Fibroblast of lung (primary cell): ENCODE measurements around the gene DRAP1. TPM values are rescaled to one million over a fixed set of nuclear protein-coding genes. Genes with fewer than 3 reads are reported as not detected.

Source experiments
- DNase-seq, 2 donors: peaks; one replicate each; pipeline versions ENCODE4 v3.0.0 to v3.0.0-alpha.2; 2010; ENCODE audit warnings: low read depth in 2 of 2
- H2AFZ ChIP-seq: 2 replicates; pipeline ENCODE4 v1.5.1; 2012; ENCODE audit warnings: low read length, control low read depth, inconsistent platforms
- H3K27ac ChIP-seq: 2 replicates; pipeline ENCODE4 v1.5.1; 2011; ENCODE audit warnings: low read length, control low read depth; ENCODE audit not compliant: insufficient read depth
- H3K27me3 ChIP-seq: 2 replicates; pipeline ENCODE4 v1.5.1; 2011; ENCODE audit warnings: mild to moderate bottlenecking, low read length; ENCODE audit not compliant: control insufficient read depth, insufficient read depth
- H3K36me3 ChIP-seq: 2 replicates; pipeline ENCODE4 v1.5.1; 2011; ENCODE audit warnings: low read length; ENCODE audit not compliant: control insufficient read depth, insufficient read depth
- H3K4me1 ChIP-seq: 2 replicates; pipeline ENCODE4 v1.5.1; 2011; ENCODE audit warnings: low read length; ENCODE audit not compliant: control insufficient read depth, insufficient read depth; ENCODE audit errors: extremely low read depth
- H3K4me2 ChIP-seq: 2 replicates; pipeline ENCODE4 v1.5.1; 2011; ENCODE audit warnings: low read length, control low read depth; ENCODE audit not compliant: insufficient read depth; ENCODE audit errors: extremely low read depth
- H3K4me3 ChIP-seq, 4 experiments: fragments of 200-600 bp in 1 of 4; sonication (generic) in 1 of 4; replicated peaks in 1 of 4; 2 replicates each; pipeline ENCODE4 v1.5.1; 2011 to 2016; ENCODE audit warnings: low read length in 4 of 4, low read depth in 3 of 4, mild to moderate bottlenecking in 3 of 4, control low read depth in 2 of 4, inconsistent platforms in 1 of 4, mixed read lengths in 1 of 4; ENCODE audit not compliant: insufficient read depth in 1 of 4; ENCODE audit errors: control extremely low read depth in 1 of 4
- H3K79me2 ChIP-seq: 2 replicates; pipeline ENCODE4 v1.5.1; 2012; ENCODE audit warnings: mild to moderate bottlenecking, low read length, inconsistent platforms; ENCODE audit not compliant: control insufficient read depth, insufficient read depth
- H3K9ac ChIP-seq: 2 replicates; pipeline ENCODE4 v1.5.1; 2011; ENCODE audit warnings: mild to moderate bottlenecking, low read length, control low read depth; ENCODE audit not compliant: insufficient read depth
- H3K9me3 ChIP-seq: 2 replicates; pipeline ENCODE4 v1.5.1; 2012; ENCODE audit warnings: low read depth, low read length; ENCODE audit not compliant: control insufficient read depth, insufficient read depth
- H4K20me1 ChIP-seq: 2 replicates; pipeline ENCODE4 v1.5.1; 2011; ENCODE audit warnings: low read length; ENCODE audit not compliant: control insufficient read depth, insufficient read depth; ENCODE audit errors: extremely low read depth
- EZH2 ChIP-seq: IDR thresholded peaks from 2 replicates; pipeline ENCODE4 v1.5.1; 2012; ENCODE audit warnings: low read length, control low read depth, mild to moderate bottlenecking; ENCODE audit errors: missing control alignments
- polyA plus RNA-seq, 2 donors: library from polyadenylated mRNA; depleted of rRNA in 1 of 2; stranded (reverse) in 1 of 2; unstranded in 1 of 2; fragments of >200 nt; gene quantifications; 2 replicates each; pipeline ENCODE4 v1.2.1, GENCODE V29; 2011 to 2012; ENCODE audit warnings: missing spikeins in 1 of 2
- total RNA-seq: library from RNA; depleted of rRNA; stranded (reverse); fragments of >200 nt; gene quantifications from 2 replicates; pipeline ENCODE4 v1.2.1, GENCODE V29; 2014
- TF ChIP-seq, protein P1 (sequence below), 2 donors: IDR thresholded peaks in 1 of 2; conservative IDR thresholded peaks in 1 of 2; 1 replicate in 1 of 2; 2 replicates in 1 of 2; pipeline ENCODE4 v1.5.1; 2011 to 2012; ENCODE audit warnings: low read length in 2 of 2, control low read depth in 1 of 2, inconsistent platforms in 1 of 2, low read depth in 1 of 2, mild to moderate bottlenecking in 1 of 2

Gene DRAP1
- total and polyA plus RNA-seq, 2 donors (not counting 1 experiment from before 2014, with no cell fraction given), result 130 to 300 TPM

DNA sequence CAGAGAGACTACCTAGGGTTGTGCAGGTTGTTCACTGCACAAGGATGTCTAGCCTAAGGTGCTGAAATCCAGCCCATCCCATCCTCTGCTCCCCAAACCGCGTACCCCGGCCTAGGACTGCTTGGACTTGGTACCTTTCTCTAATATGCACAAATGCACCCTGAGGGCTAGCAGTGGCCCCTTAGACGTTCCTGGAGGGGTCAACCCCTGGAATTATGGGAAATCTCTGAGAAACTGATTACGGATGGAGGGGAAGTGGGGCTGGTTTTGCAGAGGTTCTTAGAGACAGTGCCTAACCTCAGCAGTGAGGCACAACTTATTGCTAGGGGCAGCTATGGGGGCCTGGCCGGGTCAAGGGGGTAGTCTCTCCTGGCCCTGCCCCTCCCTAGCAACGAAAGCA, 2.8 kb upstream of the DRAP1 start:
- Histone ChIP-seq H2AFZ (no peak overlapping the region), H3K27me3 (no peaks in the 10 kb centered on the region), H3K27ac (peak overlapping the region; percentile 99), H4K20me1 (no peaks in the 10 kb centered on the region), H3K36me3 (peaks cover 14% of the 10 kb centered on the region), H3K79me2 (peaks cover 69% of the 10 kb centered on the region), H3K4me2 (peak overlapping the region; percentile 80), H3K9ac (peak overlapping the region; percentile 48), H3K4me3 (peak overlapping the region; percentile 2 to 94 (median 16)), H3K4me1 (peaks cover 60% of the 10 kb centered on the region), H3K9me3 (no peaks in the 10 kb centered on the region)
- TF ChIP-seq EZH2, result no peak
- TF ChIP-seq, protein P1, sequence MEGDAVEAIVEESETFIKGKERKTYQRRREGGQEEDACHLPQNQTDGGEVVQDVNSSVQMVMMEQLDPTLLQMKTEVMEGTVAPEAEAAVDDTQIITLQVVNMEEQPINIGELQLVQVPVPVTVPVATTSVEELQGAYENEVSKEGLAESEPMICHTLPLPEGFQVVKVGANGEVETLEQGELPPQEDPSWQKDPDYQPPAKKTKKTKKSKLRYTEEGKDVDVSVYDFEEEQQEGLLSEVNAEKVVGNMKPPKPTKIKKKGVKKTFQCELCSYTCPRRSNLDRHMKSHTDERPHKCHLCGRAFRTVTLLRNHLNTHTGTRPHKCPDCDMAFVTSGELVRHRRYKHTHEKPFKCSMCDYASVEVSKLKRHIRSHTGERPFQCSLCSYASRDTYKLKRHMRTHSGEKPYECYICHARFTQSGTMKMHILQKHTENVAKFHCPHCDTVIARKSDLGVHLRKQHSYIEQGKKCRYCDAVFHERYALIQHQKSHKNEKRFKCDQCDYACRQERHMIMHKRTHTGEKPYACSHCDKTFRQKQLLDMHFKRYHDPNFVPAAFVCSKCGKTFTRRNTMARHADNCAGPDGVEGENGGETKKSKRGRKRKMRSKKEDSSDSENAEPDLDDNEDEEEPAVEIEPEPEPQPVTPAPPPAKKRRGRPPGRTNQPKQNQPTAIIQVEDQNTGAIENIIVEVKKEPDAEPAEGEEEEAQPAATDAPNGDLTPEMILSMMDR (conservative IDR thresholded peaks at IDR 0.05 in 1 of 2, IDR thresholded peaks at IDR 0.05 in 1 of 2; ENCODE audit: low read depth in 1 of 2, low read length in 2 of 2), result no peak
- DNase-seq, result no peak

DNA sequence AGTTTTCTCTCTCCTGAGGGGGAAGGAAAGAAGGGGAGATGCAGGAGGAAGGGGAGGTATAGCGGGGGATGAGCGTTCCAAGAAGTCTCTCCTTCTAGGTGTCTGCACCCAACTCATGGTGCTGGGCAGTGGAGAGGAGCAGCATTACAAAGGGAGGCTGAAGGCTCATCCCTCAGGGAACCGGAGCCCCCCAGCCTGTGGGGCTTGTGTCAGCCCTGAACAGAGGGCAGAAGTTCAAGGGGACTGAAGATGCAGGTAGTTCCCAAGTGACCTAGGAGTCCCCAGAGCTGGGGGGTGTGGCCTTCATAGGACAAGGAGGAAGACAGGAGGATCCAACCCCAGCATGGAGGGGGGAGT, 2.2 kb upstream of the DRAP1 start:
- peak overlapping the region; percentile 99 for H3K27ac ChIP-seq
- peak overlapping the region in 3 of 4 experiments; percentile 90 to 94 (median 91) for H3K4me3 ChIP-seq
- H3K9ac ChIP-seq, result peak overlapping the region; percentile 48
- H3K4me1 ChIP-seq, result peaks cover 53% of the 10 kb centered on the region
- peak overlapping the region; percentile 80 for H3K4me2 ChIP-seq
- DNase-seq, result no peak
- no peaks in the 10 kb centered on the region for H3K9me3 ChIP-seq
- no peaks in the 10 kb centered on the region for H3K27me3 ChIP-seq
- peaks cover 14% of the 10 kb centered on the region for H3K36me3 ChIP-seq
- H2AFZ ChIP-seq, result no peak overlapping the region
- no peaks in the 10 kb centered on the region for H4K20me1 ChIP-seq
- peaks cover 72% of the 10 kb centered on the region for H3K79me2 ChIP-seq
- TF ChIP-seq, protein P1 (conservative IDR thresholded peaks at IDR 0.05 in 1 of 2, IDR thresholded peaks at IDR 0.05 in 1 of 2; ENCODE audit: low read depth in 1 of 2, low read length in 2 of 2), result no peak
- no peak for TF ChIP-seq EZH2

DNA sequence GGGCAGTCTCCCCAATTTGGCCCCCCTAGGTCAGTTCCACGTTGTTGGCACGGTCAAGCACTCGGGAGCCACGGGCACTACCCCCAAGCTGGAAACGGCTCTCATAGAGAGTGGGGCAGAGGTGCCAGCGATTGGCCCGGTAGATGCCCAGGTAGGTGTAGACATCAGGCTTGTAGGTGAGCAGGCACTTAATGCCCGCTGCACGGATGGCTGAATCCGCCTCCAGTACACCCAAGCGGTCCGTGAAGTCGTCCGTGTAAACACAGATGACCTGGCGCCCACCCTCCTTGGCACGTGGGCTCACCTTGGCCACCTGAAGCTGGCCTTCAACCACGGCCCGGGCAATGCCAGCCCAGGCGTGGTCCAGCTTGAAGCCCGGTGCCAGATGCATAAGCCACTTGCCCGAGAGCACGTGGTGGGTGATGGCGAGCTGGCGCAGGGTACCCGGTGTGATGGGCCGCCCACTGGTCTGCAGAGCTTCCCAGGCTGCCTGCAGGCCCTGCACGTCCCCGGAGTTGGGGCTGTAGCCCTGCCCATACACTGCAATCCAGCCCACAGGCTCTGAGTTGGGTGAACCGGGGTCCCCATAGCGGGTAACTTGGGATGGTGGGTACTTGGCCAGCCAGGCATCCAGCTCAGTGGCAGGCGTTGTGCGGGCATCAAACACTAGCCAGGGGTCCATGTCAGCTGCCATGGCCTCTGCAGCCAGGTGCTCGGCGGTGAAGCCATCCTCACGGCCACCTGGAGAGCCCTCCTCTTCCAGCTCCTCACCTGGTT, 1.6 kb upstream of the DRAP1 start:
- no peak for DNase-seq
- H3K79me2 ChIP-seq, result peaks cover 73% of the 10 kb centered on the region

More for the DNA sequence above, 1.6 kb upstream of the DRAP1 start:
- H3K27me3 ChIP-seq, result no peaks in the 10 kb centered on the region
- H3K9ac ChIP-seq, result peak overlapping the region; percentile 94
- peaks cover 48% of the 10 kb centered on the region for H3K4me1 ChIP-seq
- peaks cover 17% of the 10 kb centered on the region for H3K36me3 ChIP-seq
- peak overlapping the region; percentile 80 for H3K4me2 ChIP-seq
- TF ChIP-seq, protein P1 (conservative IDR thresholded peaks at IDR 0.05 in 1 of 2, IDR thresholded peaks at IDR 0.05 in 1 of 2; ENCODE audit: low read depth in 1 of 2, low read length in 2 of 2), result no peak
- TF ChIP-seq EZH2, result no peak
- H3K27ac ChIP-seq, result peak overlapping the region; percentile 99
- no peaks in the 10 kb centered on the region for H4K20me1 ChIP-seq
- H3K9me3 ChIP-seq, result no peaks in the 10 kb centered on the region
- H3K4me3 ChIP-seq, result peak overlapping the region; percentile 74 to 94 (median 90)
- no peak overlapping the region for H2AFZ ChIP-seq
